ENCODE measurements around the gene DUOXA2. TPM values are rescaled to one million over a fixed set of nuclear protein-coding genes. Genes with fewer than 3 reads are reported as not detected.

Gene DUOXA2
- total RNA-seq, 1 experiment from 2014 or later, result not detected

GRCh38 chr15:45093622-45094357, 20.3 kb upstream of the DUOXA2 start:
- Mint-ChIP-seq H3K9me3 (no peaks in the 10 kb centered on the region), H3K4me3 (no peak overlapping the region), H3K4me1 (no peaks in the 10 kb centered on the region), H3K36me3 (no peaks in the 10 kb centered on the region), H3K27ac (no peak overlapping the region), H3K27me3 (ENCODE audit: low read depth) (peaks cover 16% of the 10 kb centered on the region)
- ChIA-PET POLR2A (no interaction called here), CTCF (interaction anchor here (3.3 kb wide), 1 partner anchor 24 kb away, joined by 14 read pairs; no protein-coding TSS in a partner anchor)
- TF ChIP-seq GRHL2 (CRISPR knock-in tag; IDR thresholded peaks at IDR 0.05; ENCODE audit: insufficient replicate concordance, severe bottlenecking) (no peak), ATF1 (CRISPR knock-in tag; IDR thresholded peaks at IDR 0.05) (no peak), TCF7 (CRISPR knock-in tag; IDR thresholded peaks at IDR 0.05; ENCODE audit: low read depth) (no peak), IRF1 (CRISPR knock-in tag; IDR thresholded peaks at IDR 0.05) (no peak), CREM (CRISPR knock-in tag; IDR thresholded peaks at IDR 0.05) (no peak), NR1H2 (CRISPR knock-in tag; IDR thresholded peaks at IDR 0.05) (no peak), SP1 (CRISPR knock-in tag; conservative IDR thresholded peaks at IDR 0.05) (no peak), ZNF138 (CRISPR knock-in tag; conservative IDR thresholded peaks at IDR 0.05) (no peak), CBFB (CRISPR knock-in tag; IDR thresholded peaks at IDR 0.05; ENCODE audit: low read depth) (no peak), JAZF1 (CRISPR knock-in tag; IDR thresholded peaks at IDR 0.05) (no peak), NR2C2 (CRISPR knock-in tag; IDR thresholded peaks at IDR 0.05) (no peak)
- TF ChIP-seq, protein P1, sequence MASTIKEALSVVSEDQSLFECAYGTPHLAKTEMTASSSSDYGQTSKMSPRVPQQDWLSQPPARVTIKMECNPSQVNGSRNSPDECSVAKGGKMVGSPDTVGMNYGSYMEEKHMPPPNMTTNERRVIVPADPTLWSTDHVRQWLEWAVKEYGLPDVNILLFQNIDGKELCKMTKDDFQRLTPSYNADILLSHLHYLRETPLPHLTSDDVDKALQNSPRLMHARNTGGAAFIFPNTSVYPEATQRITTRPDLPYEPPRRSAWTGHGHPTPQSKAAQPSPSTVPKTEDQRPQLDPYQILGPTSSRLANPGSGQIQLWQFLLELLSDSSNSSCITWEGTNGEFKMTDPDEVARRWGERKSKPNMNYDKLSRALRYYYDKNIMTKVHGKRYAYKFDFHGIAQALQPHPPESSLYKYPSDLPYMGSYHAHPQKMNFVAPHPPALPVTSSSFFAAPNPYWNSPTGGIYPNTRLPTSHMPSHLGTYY (CRISPR knock-in tag; IDR thresholded peaks at IDR 0.05), result no peak
- DNase-seq (ENCODE audit: low spot score) (no peak), ATAC-seq (no peak)

DNA sequence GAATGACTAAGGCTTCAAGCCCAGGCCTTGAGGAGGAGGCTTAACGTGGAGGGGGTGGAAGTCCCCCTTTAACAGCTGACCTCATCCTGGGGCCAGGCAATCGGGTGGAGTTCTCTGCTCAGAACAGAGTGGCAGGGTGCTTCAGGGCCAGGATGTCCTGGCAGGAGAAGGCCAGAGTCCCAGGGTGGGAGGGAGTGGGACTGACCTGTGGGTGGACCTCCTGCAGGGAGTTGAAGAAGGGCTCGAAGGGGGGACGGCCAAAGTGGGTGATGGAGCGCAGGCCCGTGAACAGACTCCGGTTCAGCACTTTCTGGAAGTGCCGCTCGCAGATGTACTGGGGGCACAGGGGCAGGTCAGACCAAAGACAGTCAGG, 19.8 kb upstream of the DUOXA2 start:
- DNase-seq (ENCODE audit: low spot score), result no peak
- Mint-ChIP-seq H3K36me3 (no peaks in the 10 kb centered on the region), H3K9me3 (no peaks in the 10 kb centered on the region), H3K27ac (no peak overlapping the region), H3K4me1 (no peaks in the 10 kb centered on the region), H3K27me3 (ENCODE audit: low read depth) (peaks cover 16% of the 10 kb centered on the region), H3K4me3 (no peak overlapping the region)
- ChIA-PET CTCF (interaction anchor here (3.3 kb wide), 1 partner anchor 24 kb away, joined by 14 read pairs; no protein-coding TSS in a partner anchor), POLR2A (no interaction called here)
- no peak for ATAC-seq
- TF ChIP-seq ETV6 (CRISPR knock-in tag; IDR thresholded peaks at IDR 0.05) (no peak), SP1 (CRISPR knock-in tag; conservative IDR thresholded peaks at IDR 0.05) (no peak), KAT7 (CRISPR knock-in tag; IDR thresholded peaks at IDR 0.05; ENCODE audit: borderline replicate concordance) (no peak), OVOL2 (CRISPR knock-in tag; IDR thresholded peaks at IDR 0.05; ENCODE audit: borderline replicate concordance) (no peak), EMX1 (CRISPR knock-in tag; IDR thresholded peaks at IDR 0.05) (no peak), ZNF317 (CRISPR knock-in tag; IDR thresholded peaks at IDR 0.05; ENCODE audit: borderline replicate concordance, low read depth) (no peak), SMAD4 (CRISPR knock-in tag; IDR thresholded peaks at IDR 0.05) (no peak), FOXP4 (CRISPR knock-in tag; IDR thresholded peaks at IDR 0.05) (no peak), NR3C1 (CRISPR knock-in tag; conservative IDR thresholded peaks at IDR 0.05; ENCODE audit: low read depth) (no peak), ZNF671 (CRISPR knock-in tag; IDR thresholded peaks at IDR 0.05) (no peak), ZNF425 (CRISPR knock-in tag; conservative IDR thresholded peaks at IDR 0.05) (no peak), JAZF1 (CRISPR knock-in tag; IDR thresholded peaks at IDR 0.05) (no peak), IRF1 (CRISPR knock-in tag; IDR thresholded peaks at IDR 0.05) (no peak), GTF2I (CRISPR knock-in tag; conservative IDR thresholded peaks at IDR 0.05) (no peak), TP53 (CRISPR knock-in tag; IDR thresholded peaks at IDR 0.05) (no peak), GRHL2 (CRISPR knock-in tag; IDR thresholded peaks at IDR 0.05; ENCODE audit: insufficient replicate concordance, severe bottlenecking) (no peak)
